ENCODE results near the gene ROR2. TPM values are rescaled to one million over a fixed set of nuclear protein-coding genes. Genes with fewer than 3 reads are reported as not detected.

Gene ROR2
- total RNA-seq, 2 donors from 2014 or later, result 37.2 to 43.9 TPM

DNA sequence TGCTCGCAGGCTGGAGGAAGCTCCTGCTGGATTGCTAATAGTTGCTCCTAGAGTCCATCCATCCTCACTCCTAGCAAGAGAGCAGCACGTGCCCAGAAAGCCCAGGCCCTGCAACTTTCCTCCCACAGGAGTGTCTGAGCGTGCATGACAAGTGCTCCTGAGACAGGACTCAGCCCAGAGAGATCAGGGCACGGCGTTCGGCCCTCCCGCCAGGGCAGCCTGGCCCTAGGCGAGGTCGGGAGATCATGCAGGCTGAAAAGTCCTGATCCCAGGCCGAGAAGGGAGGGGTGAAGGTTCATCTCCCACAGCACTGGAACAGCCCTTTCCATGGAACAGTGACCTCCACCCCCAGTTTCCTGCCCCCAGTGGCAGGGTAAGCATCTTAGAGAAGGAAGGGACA, 94.8 kb downstream of the ROR2 start:
- 87% methylated on average over 10 of the region's 10 CpGs for WGBS
- Histone ChIP-seq H3K4me3 (no peak overlapping the region), H3K27ac (no peak overlapping the region), H3K9me3 (no peaks in the 10 kb centered on the region), H3K36me3 (no peaks in the 10 kb centered on the region), H3K4me1 (replicated peaks) (no peaks in the 10 kb centered on the region), H3K27me3 (replicated peaks; ENCODE audit: insufficient read depth) (no peaks in the 10 kb centered on the region)
- TF ChIP-seq POLR2AphosphoS5 (IDR thresholded peaks at IDR 0.05), result no peak
- TF ChIP-seq, protein P1, sequence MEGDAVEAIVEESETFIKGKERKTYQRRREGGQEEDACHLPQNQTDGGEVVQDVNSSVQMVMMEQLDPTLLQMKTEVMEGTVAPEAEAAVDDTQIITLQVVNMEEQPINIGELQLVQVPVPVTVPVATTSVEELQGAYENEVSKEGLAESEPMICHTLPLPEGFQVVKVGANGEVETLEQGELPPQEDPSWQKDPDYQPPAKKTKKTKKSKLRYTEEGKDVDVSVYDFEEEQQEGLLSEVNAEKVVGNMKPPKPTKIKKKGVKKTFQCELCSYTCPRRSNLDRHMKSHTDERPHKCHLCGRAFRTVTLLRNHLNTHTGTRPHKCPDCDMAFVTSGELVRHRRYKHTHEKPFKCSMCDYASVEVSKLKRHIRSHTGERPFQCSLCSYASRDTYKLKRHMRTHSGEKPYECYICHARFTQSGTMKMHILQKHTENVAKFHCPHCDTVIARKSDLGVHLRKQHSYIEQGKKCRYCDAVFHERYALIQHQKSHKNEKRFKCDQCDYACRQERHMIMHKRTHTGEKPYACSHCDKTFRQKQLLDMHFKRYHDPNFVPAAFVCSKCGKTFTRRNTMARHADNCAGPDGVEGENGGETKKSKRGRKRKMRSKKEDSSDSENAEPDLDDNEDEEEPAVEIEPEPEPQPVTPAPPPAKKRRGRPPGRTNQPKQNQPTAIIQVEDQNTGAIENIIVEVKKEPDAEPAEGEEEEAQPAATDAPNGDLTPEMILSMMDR (IDR thresholded peaks at IDR 0.05), result no peak
- no peak for TF ChIP-seq POLR2A (IDR thresholded peaks at IDR 0.05)
- intact Hi-C loops (cut with DNase I), result no loop called here
- DNase-seq (ENCODE audit: low spot score), result no peak

DNA sequence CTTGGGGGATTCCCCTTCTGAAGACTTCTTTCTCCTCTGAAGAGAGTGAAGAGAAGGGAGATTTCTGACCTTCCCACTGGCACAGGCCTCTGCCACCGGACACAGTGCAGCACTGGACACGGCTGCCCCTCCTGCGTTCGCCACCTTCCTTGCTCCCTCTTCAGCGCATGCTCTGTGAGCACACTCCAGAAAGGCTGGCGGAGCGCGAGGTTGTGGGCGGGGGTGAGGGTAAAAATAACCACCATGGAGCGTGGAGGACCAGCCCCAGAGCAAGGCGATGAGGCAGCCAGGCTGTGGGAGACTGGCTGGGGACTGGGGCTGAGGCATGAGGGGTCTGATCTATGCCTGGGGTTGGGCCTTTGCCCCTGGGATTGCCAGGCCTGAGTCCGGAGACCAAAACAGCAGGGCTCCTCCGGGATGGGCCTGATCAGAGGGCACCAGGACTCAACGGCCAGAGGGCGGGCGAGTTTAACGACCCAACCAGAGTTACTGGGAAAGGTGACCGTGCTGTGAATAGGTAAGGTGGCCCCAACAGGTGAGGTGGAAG, 97.2 kb downstream of the ROR2 start:
- no peak overlapping the region for H3K27ac ChIP-seq
- H3K4me3 ChIP-seq, result no peak overlapping the region
- H3K9me3 ChIP-seq, result no peaks in the 10 kb centered on the region
- DNase-seq (ENCODE audit: low spot score), result no peak
- H3K36me3 ChIP-seq, result no peaks in the 10 kb centered on the region
- no peaks in the 10 kb centered on the region for H3K27me3 ChIP-seq (replicated peaks; ENCODE audit: insufficient read depth)
- intact Hi-C loops (cut with DNase I), result no loop called here
- no peaks in the 10 kb centered on the region for H3K4me1 ChIP-seq (replicated peaks)
- TF ChIP-seq, protein P1 (IDR thresholded peaks at IDR 0.05), result no peak
- no peak for TF ChIP-seq POLR2AphosphoS5 (IDR thresholded peaks at IDR 0.05)
- no peak for TF ChIP-seq POLR2A (IDR thresholded peaks at IDR 0.05)
- WGBS, result 94% methylated on average over 18 of the region's 18 CpGs

DNA sequence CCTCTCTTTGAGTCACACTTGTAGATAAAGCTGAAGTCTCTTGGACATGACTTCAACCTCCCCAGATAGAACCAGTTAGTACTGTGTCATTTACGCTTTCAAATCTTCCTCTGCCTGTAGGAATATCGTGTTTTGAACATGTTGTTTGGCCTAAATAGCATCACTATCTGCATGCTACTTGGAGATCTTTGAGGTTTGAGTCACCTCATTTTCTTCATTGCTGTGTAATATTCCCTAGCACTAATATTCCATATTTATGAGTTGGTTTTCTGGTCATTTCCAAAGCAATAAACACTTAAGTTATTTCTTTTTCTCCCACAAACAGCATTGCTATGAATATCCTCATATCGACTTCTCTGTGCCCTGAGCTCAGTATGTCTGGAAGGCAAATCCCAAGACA, 100.3 kb downstream of the ROR2 start:
- DNase-seq (ENCODE audit: low spot score), result no peak
- Histone ChIP-seq H3K27ac (no peak overlapping the region), H3K27me3 (replicated peaks; ENCODE audit: insufficient read depth) (no peaks in the 10 kb centered on the region), H3K9me3 (no peaks in the 10 kb centered on the region), H3K4me3 (no peak overlapping the region), H3K36me3 (no peaks in the 10 kb centered on the region), H3K4me1 (replicated peaks) (no peaks in the 10 kb centered on the region)
- whole genome bisulfite sequencing, result 97% methylated on average over 3 of the region's 3 CpGs
- intact Hi-C loops (cut with DNase I), result no loop called here
- TF ChIP-seq POLR2AphosphoS5 (IDR thresholded peaks at IDR 0.05) (no peak), POLR2A (IDR thresholded peaks at IDR 0.05) (no peak)
- TF ChIP-seq, protein P1 (IDR thresholded peaks at IDR 0.05), result no peak

DNA sequence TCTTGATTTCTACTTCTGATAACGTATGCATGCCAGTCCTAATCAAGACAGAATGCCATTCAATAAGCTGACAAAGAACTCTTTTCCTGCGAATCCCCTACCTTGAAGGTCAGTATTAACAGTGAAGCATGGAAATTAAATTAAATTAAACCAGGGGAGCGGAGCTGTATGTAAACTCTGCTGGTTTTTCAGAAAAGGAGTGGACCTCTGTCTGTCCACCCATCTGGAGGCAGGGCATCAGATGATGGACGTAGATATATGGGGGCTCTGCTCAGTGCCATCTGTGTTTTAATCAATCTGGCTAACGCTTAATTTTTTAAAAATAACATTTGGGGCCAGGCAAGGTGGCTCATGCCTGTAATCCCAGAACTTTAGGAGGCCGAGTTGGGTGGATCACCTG, 101.9 kb downstream of the ROR2 start:
- Histone ChIP-seq H3K4me1 (replicated peaks) (peaks cover 12% of the 10 kb centered on the region), H3K27me3 (replicated peaks; ENCODE audit: insufficient read depth) (no peaks in the 10 kb centered on the region), H3K27ac (no peak overlapping the region), H3K36me3 (no peaks in the 10 kb centered on the region), H3K9me3 (no peaks in the 10 kb centered on the region), H3K4me3 (no peak overlapping the region)
- no peak for DNase-seq (ENCODE audit: low spot score)
- TF ChIP-seq, protein P1 (IDR thresholded peaks at IDR 0.05), result no peak
- TF ChIP-seq POLR2A (IDR thresholded peaks at IDR 0.05) (no peak), POLR2AphosphoS5 (IDR thresholded peaks at IDR 0.05) (no peak)
- intact Hi-C loops (cut with DNase I), result no loop called here
- WGBS, result 66% methylated on average over 6 of the region's 6 CpGs

DNA sequence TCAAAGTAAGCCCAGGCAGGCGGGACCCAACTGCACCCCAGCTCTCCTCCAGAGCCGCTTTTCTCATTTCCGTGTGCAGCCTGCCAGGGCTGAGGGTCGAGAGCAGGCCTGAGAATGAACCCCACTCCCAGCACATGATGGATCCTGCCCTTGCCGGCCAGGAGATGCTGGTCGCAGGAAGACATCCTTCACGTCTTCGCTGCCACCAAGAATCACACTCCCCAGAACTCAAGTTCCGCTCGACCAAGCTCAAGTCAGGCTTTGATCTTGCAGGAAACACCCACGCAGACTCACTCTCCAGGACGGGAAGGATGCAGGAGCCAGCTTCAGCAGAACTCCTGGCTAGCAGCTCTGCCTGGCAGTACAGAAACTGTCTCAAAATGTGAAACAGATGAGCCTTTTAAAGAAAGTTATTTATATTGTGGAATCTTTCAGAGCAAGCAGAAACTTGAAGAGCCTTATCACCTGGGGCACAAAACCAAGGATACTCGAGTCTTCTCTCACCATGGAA, 102.4 kb downstream of the ROR2 start:
- intact Hi-C loops (cut with DNase I), result no loop called here
- Histone ChIP-seq H3K4me3 (no peak overlapping the region), H3K27me3 (replicated peaks; ENCODE audit: insufficient read depth) (no peaks in the 10 kb centered on the region), H3K27ac (no peak overlapping the region), H3K9me3 (no peaks in the 10 kb centered on the region), H3K36me3 (no peaks in the 10 kb centered on the region), H3K4me1 (replicated peaks) (peaks cover 12% of the 10 kb centered on the region)
- DNase-seq (ENCODE audit: low spot score), result no peak
- TF ChIP-seq POLR2A (IDR thresholded peaks at IDR 0.05), result no peak
- TF ChIP-seq, protein P1 (IDR thresholded peaks at IDR 0.05), result no peak
- WGBS, result 23% methylated on average over 11 of the region's 13 CpGs
